CD4-positive, alpha-beta T cell treated with Interleukin-6 for 4 hours (primary cell): Measurements from ENCODE around the gene SCN4B.
A peak's percentile ranks its signal among the peaks of the same experiment; 100 is the strongest.

ENCODE experiments used
- DNase-seq: peaks from one replicate; pipeline ENCODE4 v3.0.0-alpha.2; 2020; ENCODE audit warnings: mixed read lengths

SCN4B gene

GRCh38 chr11:118172356-118172755, 19.7 kb upstream of the SCN4B start:
- DNase-seq: no peak

GRCh38 chr11:118171269-118172062, 18.8 kb upstream of the SCN4B start:
- DNase-seq: peak; percentile 82

DNA sequence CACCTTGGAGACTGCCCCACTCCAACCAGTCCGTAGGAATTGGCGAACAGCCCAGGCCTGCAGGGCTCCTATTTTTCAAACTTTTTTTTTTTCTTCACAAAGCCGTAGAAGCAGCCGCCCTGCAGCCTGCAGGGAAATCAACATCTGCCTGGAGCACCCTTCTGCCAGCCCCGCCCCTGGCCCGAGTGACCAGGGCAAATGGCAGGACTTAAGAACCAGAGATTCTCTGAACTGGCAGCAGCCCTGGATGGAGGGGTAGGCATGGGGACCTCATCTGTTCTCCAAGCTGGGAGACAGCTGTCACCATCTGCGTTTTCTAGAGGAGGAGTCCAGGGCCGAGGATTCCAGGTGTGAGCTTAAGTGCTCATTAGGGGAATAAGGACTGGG, 18.3 kb upstream of the SCN4B start:
- no peak for DNase-seq

- no peak for DNase-seq
Measured at GRCh38 chr11:118170231-118170630, 17.6 kb upstream of the SCN4B start.

DNA sequence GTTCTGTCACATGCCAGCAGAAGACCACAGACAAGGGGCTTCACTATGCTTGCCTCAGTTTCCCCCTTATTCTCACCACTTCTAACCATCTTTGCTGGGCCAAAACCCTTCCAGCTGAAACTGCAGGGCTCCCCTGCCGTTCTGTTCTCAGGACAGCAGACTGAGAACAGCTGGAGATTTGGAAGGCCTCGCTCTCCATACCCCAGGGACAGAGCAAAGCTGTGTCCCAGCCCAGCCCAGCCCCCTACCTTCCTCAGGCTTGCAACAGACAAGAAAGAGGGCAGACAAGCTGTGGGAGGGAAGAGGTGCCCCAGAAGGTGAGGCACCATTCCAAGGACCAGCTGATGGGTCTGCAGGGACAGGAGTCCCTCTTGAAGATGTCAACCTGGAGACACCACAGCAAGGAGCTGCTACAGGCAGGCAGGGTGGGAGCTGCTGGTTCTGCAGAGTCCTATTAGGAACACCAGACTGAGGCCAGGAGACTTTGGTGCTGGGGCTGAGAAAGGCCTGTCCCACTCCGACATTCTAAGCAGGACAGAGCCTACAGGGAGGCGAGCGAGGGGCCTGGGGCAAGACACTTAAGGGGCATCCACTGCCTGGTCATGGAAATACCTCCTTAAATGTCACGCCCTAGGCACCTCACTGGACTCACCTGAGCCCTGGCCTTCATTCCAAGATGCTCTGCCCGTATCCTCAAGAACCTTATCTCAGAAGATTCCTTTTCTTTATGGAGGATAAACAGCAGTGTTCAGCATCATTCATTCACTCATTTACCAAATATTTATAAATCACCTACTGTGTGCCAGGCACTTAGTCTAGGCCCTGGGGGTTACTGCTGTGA, 16.9 kb upstream of the SCN4B start:
- no peak for DNase-seq

DNA sequence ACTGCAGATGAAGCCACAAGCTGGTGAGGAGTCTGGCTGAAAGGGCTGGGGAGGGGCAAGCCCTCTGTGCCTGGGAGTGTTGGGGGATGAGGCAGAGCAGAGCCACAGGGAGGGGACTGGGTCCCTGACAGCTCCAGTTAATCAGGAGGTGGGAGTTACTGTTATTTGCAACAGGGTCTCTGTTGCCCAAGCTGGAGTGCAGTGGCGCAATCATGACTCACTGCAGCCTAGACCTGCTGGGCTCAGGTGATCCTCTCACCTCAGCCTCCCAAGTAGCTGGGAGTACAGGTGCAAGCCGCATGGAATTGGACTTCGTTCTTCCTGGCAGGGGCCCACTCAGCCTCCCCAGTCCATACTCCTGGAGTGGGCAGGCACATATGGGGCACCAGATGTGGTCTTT, 16.1 kb upstream of the SCN4B start:
- no peak for DNase-seq

DNA sequence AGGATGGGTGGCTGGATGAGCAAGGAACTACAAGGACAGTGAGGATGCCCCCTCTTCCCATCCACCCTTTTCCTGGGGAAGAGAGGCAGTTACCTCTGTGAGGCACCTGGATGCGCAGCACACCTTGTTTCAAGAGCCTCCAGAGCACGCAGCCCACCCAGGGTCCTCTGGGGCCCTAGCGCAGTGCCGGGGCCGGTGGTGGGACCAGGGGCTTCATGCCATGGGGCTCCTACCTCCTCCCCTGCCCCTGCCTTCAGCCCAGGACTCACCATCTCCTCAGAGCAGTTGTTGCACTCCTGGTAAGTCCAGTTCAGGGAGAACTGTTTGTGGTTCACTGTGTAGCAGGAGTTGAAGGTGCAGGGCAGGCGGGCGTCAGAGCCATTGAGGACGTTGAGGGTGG, 15.7 kb upstream of the SCN4B start:
- DNase-seq: no peak

- DNase-seq: no peak
Measured at GRCh38 chr11:118167906-118168305, 15.3 kb upstream of the SCN4B start.

- DNase-seq: no peak
Measured at GRCh38 chr11:118167253-118167652, 14.6 kb upstream of the SCN4B start.

GRCh38 chr11:118166641-118167040, 14.0 kb upstream of the SCN4B start:
- no peak for DNase-seq

DNA sequence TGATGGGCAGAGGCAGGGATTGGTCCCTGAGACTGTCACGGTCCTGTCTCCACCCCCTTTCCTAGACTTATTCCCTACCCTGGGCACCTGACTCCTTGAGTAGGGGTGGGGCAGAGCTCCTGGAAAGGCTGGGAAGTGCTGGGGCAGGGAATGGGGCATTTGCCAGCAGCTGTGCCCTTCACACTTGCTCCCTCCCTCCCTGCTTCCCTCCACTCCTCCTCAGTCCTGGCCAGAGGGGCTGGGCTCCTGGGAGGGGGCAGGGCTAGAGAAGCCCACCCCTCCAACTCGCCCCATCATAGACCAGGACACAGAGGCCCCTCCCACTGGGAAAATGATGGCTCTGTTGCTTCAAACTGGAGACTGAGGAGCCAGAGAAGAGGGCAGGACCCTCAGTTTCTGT, 12.3 kb upstream of the SCN4B start:
- no peak for DNase-seq

- DNase-seq: no peak
Measured at GRCh38 chr11:118163494-118163893, 10.9 kb upstream of the SCN4B start.

- DNase-seq: no peak
Measured at GRCh38 chr11:118162846-118163245, 10.2 kb upstream of the SCN4B start.

GRCh38 chr11:118161786-118162185, 9.2 kb upstream of the SCN4B start:
- no peak for DNase-seq

DNA sequence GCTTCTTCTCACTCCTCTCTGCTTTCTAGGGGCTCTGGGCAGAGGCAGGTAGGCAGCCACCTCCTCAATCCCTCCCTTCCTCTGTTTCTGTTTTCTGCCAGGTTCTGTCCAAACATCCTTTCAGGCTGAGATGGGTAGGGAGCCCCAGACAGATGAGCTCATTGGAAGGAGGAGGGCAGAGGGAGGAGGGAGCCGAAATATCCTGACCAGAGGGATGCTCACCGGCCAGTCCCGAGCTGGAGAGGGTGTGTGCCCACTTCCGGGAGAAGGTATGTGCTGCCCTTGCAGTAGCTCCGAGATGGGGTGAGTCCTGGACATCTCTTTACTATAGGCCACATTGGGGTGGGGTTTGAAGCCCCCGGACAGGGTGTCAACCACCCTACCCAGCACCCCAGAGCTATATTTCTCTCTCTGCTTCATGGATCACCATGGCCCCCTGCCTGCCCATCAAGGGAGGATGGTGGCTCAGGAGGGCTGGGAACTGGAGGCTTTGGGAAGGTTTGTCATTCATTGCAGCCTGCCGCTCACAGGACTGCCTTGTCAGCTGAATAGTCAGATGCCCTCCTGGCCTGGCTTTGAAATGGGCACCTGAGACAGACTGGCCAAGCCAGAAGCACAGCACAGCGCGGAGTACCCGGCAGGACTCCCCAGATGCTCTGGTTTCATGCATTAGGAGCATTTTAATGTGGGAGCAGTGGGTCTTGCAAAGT, 4.7 kb upstream of the SCN4B start:
- no peak for DNase-seq

DNA sequence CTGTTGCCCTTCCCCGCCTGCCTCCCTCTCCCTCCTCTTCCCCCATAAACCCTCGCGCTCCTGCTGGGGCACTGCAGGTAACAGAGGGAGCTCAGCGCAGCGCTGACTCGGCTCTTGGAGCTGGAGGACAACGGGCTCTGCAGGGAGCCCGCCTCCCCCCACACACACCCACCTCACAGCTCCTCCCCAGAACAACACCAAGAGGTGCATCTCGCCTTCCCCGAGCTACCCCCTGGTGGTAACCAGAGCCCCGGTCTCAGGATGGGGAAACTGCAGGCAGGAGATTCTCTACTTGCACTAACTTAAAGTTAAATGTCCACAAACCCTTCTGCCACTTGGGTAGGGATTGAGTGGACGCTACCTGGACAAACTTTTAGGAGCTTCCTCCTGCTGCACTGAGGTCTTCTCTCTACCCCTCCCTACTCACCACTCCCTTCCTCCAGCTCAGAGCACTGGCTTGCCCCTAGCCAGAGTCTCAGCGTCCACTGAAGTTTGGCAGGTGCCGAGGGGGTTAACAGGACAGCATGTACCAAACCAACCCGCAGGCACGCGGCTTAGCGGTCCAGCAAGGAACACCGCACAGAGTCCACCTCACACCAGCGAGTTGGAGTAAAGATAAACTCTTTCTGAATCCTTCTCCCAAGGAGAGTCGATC, 4.0 kb upstream of the SCN4B start:
- peak; percentile 15 for DNase-seq

DNA sequence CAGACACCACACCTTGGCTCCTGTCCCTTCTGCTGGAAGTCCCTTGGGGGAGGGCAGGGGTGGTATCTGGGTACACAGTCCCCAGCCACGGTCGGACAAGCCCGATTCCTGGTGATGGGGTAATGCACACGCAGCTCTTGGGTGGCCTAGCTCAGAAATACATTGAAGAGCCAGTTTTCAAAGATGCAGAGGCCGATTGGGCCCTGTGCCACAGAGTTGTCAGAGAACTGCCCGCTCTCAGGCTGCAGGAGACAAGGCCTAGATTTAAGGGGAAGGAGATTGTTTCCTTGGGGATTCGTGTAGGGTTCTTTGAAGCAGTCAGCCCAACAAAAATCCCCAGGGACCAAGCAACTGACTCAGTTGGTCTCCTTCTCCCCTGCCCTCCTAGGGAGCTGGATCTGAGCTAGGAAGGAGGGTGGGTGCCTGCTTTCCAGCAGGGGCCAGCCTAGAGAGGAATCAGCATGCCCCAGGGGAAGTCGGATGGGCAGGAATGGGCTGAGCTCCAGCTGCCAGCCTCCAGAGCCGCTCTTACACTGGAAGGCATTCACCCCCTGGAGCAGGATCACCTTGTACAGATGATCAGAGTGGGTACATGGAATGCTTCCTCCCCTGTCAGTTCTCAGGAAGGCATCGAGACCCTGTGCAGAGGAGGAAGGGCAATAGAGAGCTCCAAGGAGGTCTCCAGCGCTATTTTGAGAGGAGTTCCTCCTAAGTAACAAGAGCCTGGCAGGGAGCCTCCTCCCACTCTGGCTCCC, 3.3 kb upstream of the SCN4B start:
- DNase-seq: no peak

GRCh38 chr11:118154641-118155040, 2.0 kb upstream of the SCN4B start:
- no peak for DNase-seq

GRCh38 chr11:118153976-118154375, 1.4 kb upstream of the SCN4B start:
- DNase-seq: no peak

GRCh38 chr11:118153516-118153915, 893 bp upstream of the SCN4B start:
- no peak for DNase-seq

DNA sequence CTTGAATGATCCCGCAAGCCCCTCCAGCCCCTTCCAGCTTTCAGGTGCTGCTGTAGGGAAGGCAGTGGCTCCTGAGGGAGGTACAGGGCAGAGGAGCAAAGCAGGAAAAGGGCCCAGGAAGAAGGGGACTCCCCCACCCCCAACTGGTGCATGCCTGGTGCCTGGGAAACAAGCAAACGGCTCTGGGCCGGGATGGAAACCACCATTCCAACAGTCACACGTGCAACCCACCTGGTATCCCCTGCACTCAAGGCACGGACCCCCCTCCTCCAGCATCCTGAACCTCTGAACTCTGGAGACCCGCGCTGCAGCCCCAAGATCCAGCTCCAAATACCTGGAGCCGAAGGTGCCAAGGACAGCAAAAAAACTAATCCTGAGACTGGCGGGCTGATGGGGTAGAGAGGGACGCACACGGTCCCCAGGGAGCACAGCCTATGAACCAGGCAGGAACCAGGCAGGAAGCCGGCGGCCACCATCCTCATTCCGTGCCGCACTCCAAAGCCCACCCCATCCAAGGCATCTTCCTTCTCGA, 537 bp downstream of the SCN4B start:
- DNase-seq: no peak

GRCh38 chr11:118151431-118151830, 1.2 kb downstream of the SCN4B start:
- DNase-seq: no peak
